Neuronal stem cell (in vitro differentiated cells): ENCODE results near the gene PI4KA.

Source experiments
- DNase-seq: peaks from one replicate; pipeline ENCODE4 v3.0.0-alpha.2; 2013; ENCODE audit warnings: low spot score
- H2AFZ ChIP-seq: one replicate; pipeline ENCODE4 v1.6.1; 2013; ENCODE audit warnings: mild to moderate bottlenecking, low read length, inconsistent platforms
- H2AK5ac ChIP-seq: 2 replicates; pipeline ENCODE4 v1.6.1; 2013; ENCODE audit warnings: low read depth, mild to moderate bottlenecking, inconsistent platforms, low read length, moderate library complexity, mixed read lengths
- H2BK120ac ChIP-seq: 2 replicates; pipeline ENCODE4 v1.6.1; 2013; ENCODE audit warnings: low read depth, mild to moderate bottlenecking, inconsistent platforms, low read length, moderate library complexity, mixed read lengths
- H2BK12ac ChIP-seq: one replicate; pipeline ENCODE4 v1.6.1; 2013; ENCODE audit warnings: low read length, inconsistent platforms
- H2BK15ac ChIP-seq: 2 replicates; pipeline ENCODE4 v1.6.1; 2013; ENCODE audit warnings: mild to moderate bottlenecking, low read length, inconsistent platforms, mixed read lengths
- H2BK5ac ChIP-seq: one replicate; pipeline ENCODE4 v1.6.1; 2013; ENCODE audit warnings: inconsistent platforms, mild to moderate bottlenecking, low read length, moderate library complexity
- H3K14ac ChIP-seq: one replicate; pipeline ENCODE4 v1.6.1; 2013; ENCODE audit warnings: low read length, inconsistent platforms
- H3K18ac ChIP-seq: 2 replicates; pipeline ENCODE4 v1.6.1; 2013; ENCODE audit warnings: low read length, inconsistent platforms
- H3K23ac ChIP-seq: 2 replicates; pipeline ENCODE4 v1.6.1; 2013; ENCODE audit warnings: low read depth, mild to moderate bottlenecking, mixed read lengths, low read length, inconsistent platforms; ENCODE audit not compliant: poor library complexity
- H3K27ac ChIP-seq: replicated peaks from 3 replicates; pipeline ENCODE4 v1.5.1; 2013; ENCODE audit warnings: low read length, inconsistent platforms
- H3K27me3 ChIP-seq, 3 experiments: 2 replicates each; pipeline ENCODE4 v1.6.1; 2013; ENCODE audit warnings: low read length in 3 of 3, mild to moderate bottlenecking in 2 of 3, inconsistent platforms in 1 of 3, low read depth in 1 of 3, mixed read lengths in 1 of 3, moderate library complexity in 1 of 3; ENCODE audit not compliant: control insufficient read depth in 3 of 3, insufficient read depth in 3 of 3
- H3K36me3 ChIP-seq, 2 donors: replicated peaks in 1 of 2; 2 replicates each; pipeline ENCODE4 v1.6.1; 2013; ENCODE audit warnings: low read length in 2 of 2; ENCODE audit not compliant: control insufficient read depth in 2 of 2, insufficient read depth in 2 of 2
- H3K4ac ChIP-seq: 2 replicates; pipeline ENCODE4 v1.6.1; 2013; ENCODE audit warnings: inconsistent platforms, mild to moderate bottlenecking, low read length, moderate library complexity
- H3K4me1 ChIP-seq, 2 donors: 1 replicate in 1 of 2; 2 replicates in 1 of 2; pipeline ENCODE4 v1.6.1; 2013; ENCODE audit warnings: low read length in 2 of 2, low read depth in 1 of 2; ENCODE audit not compliant: control insufficient read depth in 2 of 2, insufficient read depth in 1 of 2
- H3K4me2 ChIP-seq: one replicate; pipeline ENCODE4 v1.6.1; 2013; ENCODE audit warnings: mild to moderate bottlenecking, low read length, inconsistent platforms; ENCODE audit not compliant: insufficient read depth, poor library complexity, severe bottlenecking
- H3K4me3 ChIP-seq, 2 donors: 2 replicates each; pipeline ENCODE4 v1.5.1; 2013; ENCODE audit warnings: low read length in 2 of 2, mild to moderate bottlenecking in 2 of 2, inconsistent platforms in 1 of 2, moderate library complexity in 1 of 2
- H3K79me1 ChIP-seq: one replicate; pipeline ENCODE4 v1.6.1; 2013; ENCODE audit warnings: low read depth, mild to moderate bottlenecking, inconsistent platforms, low read length, moderate library complexity
- H3K9ac ChIP-seq: one replicate; pipeline ENCODE4 v1.6.1; 2013; ENCODE audit warnings: mild to moderate bottlenecking, low read depth, low read length, inconsistent platforms; ENCODE audit not compliant: poor library complexity
- H3K9me3 ChIP-seq, 2 donors: replicated peaks in 1 of 2; 2 replicates each; pipeline versions ENCODE3 to v1.6.1; 2013; ENCODE audit warnings: low read length in 2 of 2, mild to moderate bottlenecking in 2 of 2, inconsistent platforms in 1 of 2, low read depth in 1 of 2, mixed read lengths in 1 of 2, moderate library complexity in 1 of 2; ENCODE audit not compliant: control insufficient read depth in 2 of 2, insufficient read depth in 1 of 2
- H4K8ac ChIP-seq: one replicate; pipeline ENCODE4 v1.6.1; 2013; ENCODE audit warnings: low read depth, mild to moderate bottlenecking, inconsistent platforms, low read length, moderate library complexity
- H4K91ac ChIP-seq: one replicate; pipeline ENCODE4 v1.6.1; 2013; ENCODE audit warnings: low read length, low read depth, mild to moderate bottlenecking, inconsistent platforms; ENCODE audit not compliant: poor library complexity
- WGBS, 2 donors: extraction: QIAGEN DNeasy Blood & Tissue Kit; methylation state at CpG; one replicate each; pipeline ENCODE4 v1.1.7; 2013; ENCODE audit warnings: missing lambda C conversion rate in 2 of 2, mixed read lengths in 1 of 2; ENCODE audit not compliant: insufficient read length in 2 of 2, insufficient replicate concordance in 1 of 2; ENCODE audit errors: extremely low coverage in 2 of 2; 5-methylcytosine and 5-hydroxymethylcytosine counted together

The PI4KA gene

GRCh38 chr22:20742764-20743163 is 115.8 kb downstream of the PI4KA start:
- Histone ChIP-seq H3K4me3 (no peak overlapping the region), H4K8ac (no peak overlapping the region), H2AFZ (no peak overlapping the region), H3K4ac (no peak overlapping the region), H2BK15ac (no peak overlapping the region), H2BK5ac (no peak overlapping the region), H3K36me3 (peaks cover 18 to 79% of the 10 kb centered on the region in 2 donors), H3K18ac (no peak overlapping the region), H3K23ac (no peak overlapping the region), H3K27me3 (no peaks in the 10 kb centered on the region), H3K79me1 (peaks cover 2% of the 10 kb centered on the region), H3K14ac (no peak overlapping the region), H2BK12ac (no peak overlapping the region), H3K9ac (no peak overlapping the region), H3K9me3 (peaks cover 2 to 15% of the 10 kb centered on the region in 2 donors), H3K27ac (no peak overlapping the region), H3K4me2 (no peak overlapping the region), H4K91ac (no peak overlapping the region), H2AK5ac (no peak overlapping the region), H3K4me1 (no peaks in the 10 kb centered on the region), H2BK120ac (no peak overlapping the region)
- no CpG with 5 or more reads among the region's 2 CpGs for WGBS, 2 donors
- no peak for DNase-seq

GRCh38 chr22:20741634-20742581 is 116.7 kb downstream of the PI4KA start:
- Histone ChIP-seq H3K27ac (no peak overlapping the region), H3K9me3 (peaks cover 2 to 15% of the 10 kb centered on the region in 2 donors), H3K4me1 (no peaks in the 10 kb centered on the region), H3K4ac (no peak overlapping the region), H3K23ac (no peak overlapping the region), H3K4me2 (no peak overlapping the region), H3K27me3 (no peaks in the 10 kb centered on the region), H2BK15ac (no peak overlapping the region), H4K8ac (no peak overlapping the region), H3K4me3 (peak overlapping the region in 1 of 2 donors; percentile 45), H2BK5ac (no peak overlapping the region), H2BK12ac (no peak overlapping the region), H4K91ac (no peak overlapping the region), H2BK120ac (no peak overlapping the region), H3K18ac (no peak overlapping the region), H2AK5ac (no peak overlapping the region), H2AFZ (no peak overlapping the region), H3K9ac (no peak overlapping the region), H3K14ac (no peak overlapping the region), H3K79me1 (peaks cover 2% of the 10 kb centered on the region), H3K36me3 (peaks cover 16 to 73% of the 10 kb centered on the region in 2 donors)
- DNase-seq, result peak; percentile 27
- no CpG with 5 or more reads among the region's 16 CpGs for WGBS, 2 donors

- H2BK5ac ChIP-seq, result no peak overlapping the region
- H4K91ac ChIP-seq, result no peak overlapping the region
- H3K27me3 ChIP-seq, result no peaks in the 10 kb centered on the region
- DNase-seq, result no peak
- no peak overlapping the region for H2AFZ ChIP-seq
- H4K8ac ChIP-seq, result no peak overlapping the region
- no peak overlapping the region for H3K18ac ChIP-seq
- no peak overlapping the region for H2AK5ac ChIP-seq
- peaks cover 16 to 66% of the 10 kb centered on the region in 2 donors for H3K36me3 ChIP-seq
- H3K14ac ChIP-seq, result no peak overlapping the region
- H3K9me3 ChIP-seq, result peaks cover 2 to 15% of the 10 kb centered on the region in 2 donors
- H3K79me1 ChIP-seq, result peaks cover 2% of the 10 kb centered on the region
- no peak overlapping the region for H3K4me3 ChIP-seq
- H3K27ac ChIP-seq, result no peak overlapping the region
- H3K9ac ChIP-seq, result no peak overlapping the region
- H2BK12ac ChIP-seq, result no peak overlapping the region
- WGBS, 2 donors, result no CpG with 5 or more reads among the region's 6 CpGs
- no peak overlapping the region for H2BK15ac ChIP-seq
- no peak overlapping the region for H3K23ac ChIP-seq
- no peak overlapping the region for H3K4ac ChIP-seq
- H3K4me2 ChIP-seq, result no peak overlapping the region
- H2BK120ac ChIP-seq, result no peak overlapping the region
- H3K4me1 ChIP-seq, result no peaks in the 10 kb centered on the region
Measured at GRCh38 chr22:20741008-20741633, 117.5 kb downstream of the PI4KA start.
